BE2C (cell line): ENCODE data around the gene VSIG10L.
A peak's percentile ranks its signal among the peaks of the same experiment; 100 is the strongest.

Experiments used
- DNase-seq: peaks from one replicate; pipeline ENCODE4 v3.0.0-alpha.2; 2020
- H3K27me3 ChIP-seq: fragments of 250-450 bp; sonication (Bioruptor Pico); 2 replicates; pipeline ENCODE4 v1.5.1; 2020; ENCODE audit warnings: mild to moderate bottlenecking
- H3K36me3 ChIP-seq: fragments of 250-450 bp; sonication (Bioruptor Pico); 2 replicates; pipeline ENCODE4 v1.5.1; 2020; ENCODE audit warnings: mild to moderate bottlenecking
- H3K4me1 ChIP-seq: fragments of 250-450 bp; sonication (Bioruptor Pico); 2 replicates; pipeline ENCODE4 v1.5.1; 2020
- H3K4me3 ChIP-seq: 2 replicates; pipeline ENCODE4 v1.5.1; 2011; ENCODE audit warnings: low read depth, low read length
- H3K9me3 ChIP-seq: fragments of 250-450 bp; sonication (Bioruptor Pico); 2 replicates; pipeline ENCODE4 v1.5.1; 2020
- CTCF ChIP-seq: IDR thresholded peaks from 2 replicates; pipeline ENCODE4 v1.5.1; 2012; ENCODE audit warnings: mild to moderate bottlenecking, low read depth, low read length

VSIG10L gene

DNA sequence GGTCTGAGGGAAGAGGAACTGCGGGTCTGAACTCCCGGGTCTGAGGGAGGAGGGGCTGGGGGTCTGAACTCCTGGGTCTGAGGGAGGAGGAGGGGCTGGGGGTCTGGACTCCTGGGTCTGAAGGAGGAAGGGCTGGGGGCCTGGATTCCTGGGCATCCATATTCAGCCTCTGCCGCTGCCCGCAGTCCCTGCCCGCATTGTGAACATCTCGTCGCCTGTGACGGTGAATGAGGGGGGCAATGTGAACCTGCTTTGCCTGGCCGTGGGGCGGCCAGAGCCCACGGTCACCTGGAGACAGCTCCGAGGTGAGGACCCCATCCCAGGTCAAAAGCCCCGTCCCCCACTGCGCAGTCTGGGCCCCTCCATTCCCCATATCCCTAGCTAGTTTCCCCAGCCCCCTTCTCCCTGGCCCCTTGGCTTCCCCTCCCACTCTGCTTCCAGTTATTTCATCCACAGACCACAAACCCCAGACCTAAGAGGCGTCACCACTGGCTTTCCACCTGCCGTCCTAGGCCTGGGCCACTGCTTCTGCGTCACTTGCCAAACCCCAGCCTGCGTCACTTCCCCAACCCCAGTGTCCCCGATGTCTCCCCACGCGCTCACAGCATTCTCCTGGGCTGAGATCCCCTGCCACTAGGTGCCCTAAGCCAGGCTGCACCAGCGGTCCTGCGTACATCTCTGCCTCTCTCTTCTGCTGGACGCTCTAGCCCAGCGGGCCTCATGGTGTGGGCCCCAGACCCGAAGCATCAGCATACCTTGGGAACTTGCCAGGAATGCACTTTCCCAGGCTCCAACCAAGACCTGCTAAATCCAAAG, 16.6 kb downstream of the VSIG10L start:
- H3K27me3 ChIP-seq: no peaks in the 10 kb centered on the region
- H3K4me1 ChIP-seq: peaks cover 3% of the 10 kb centered on the region; the same call in 1 of the 2 replicates
- DNase-seq: no peak
- H3K9me3 ChIP-seq: no peaks in the 10 kb centered on the region; the same call in 1 of the 2 replicates
- no peak for TF ChIP-seq CTCF
- H3K4me3 ChIP-seq: no peak overlapping the region
- no peaks in the 10 kb centered on the region for H3K36me3 ChIP-seq

GRCh38 chr19:51324167-51324481, 17.8 kb downstream of the VSIG10L start:
- no peaks in the 10 kb centered on the region; the same call in 1 of the 2 replicates for H3K9me3 ChIP-seq
- no peak for DNase-seq
- H3K27me3 ChIP-seq: no peaks in the 10 kb centered on the region
- no peaks in the 10 kb centered on the region for H3K36me3 ChIP-seq
- TF ChIP-seq CTCF: no peak
- no peak overlapping the region for H3K4me3 ChIP-seq
- H3K4me1 ChIP-seq: peaks cover 3% of the 10 kb centered on the region; the same call in 1 of the 2 replicates

- no peak for TF ChIP-seq CTCF
- H3K4me1 ChIP-seq: peaks cover 3% of the 10 kb centered on the region; the same call in 1 of the 2 replicates
- no peaks in the 10 kb centered on the region for H3K36me3 ChIP-seq
- H3K27me3 ChIP-seq: no peaks in the 10 kb centered on the region
- H3K4me3 ChIP-seq: no peak overlapping the region
- DNase-seq: no peak
- H3K9me3 ChIP-seq: no peaks in the 10 kb centered on the region; the same call in 1 of the 2 replicates
These were observed 18.3 kb downstream of the VSIG10L start for GRCh38 chr19:51323481-51324166.

DNA sequence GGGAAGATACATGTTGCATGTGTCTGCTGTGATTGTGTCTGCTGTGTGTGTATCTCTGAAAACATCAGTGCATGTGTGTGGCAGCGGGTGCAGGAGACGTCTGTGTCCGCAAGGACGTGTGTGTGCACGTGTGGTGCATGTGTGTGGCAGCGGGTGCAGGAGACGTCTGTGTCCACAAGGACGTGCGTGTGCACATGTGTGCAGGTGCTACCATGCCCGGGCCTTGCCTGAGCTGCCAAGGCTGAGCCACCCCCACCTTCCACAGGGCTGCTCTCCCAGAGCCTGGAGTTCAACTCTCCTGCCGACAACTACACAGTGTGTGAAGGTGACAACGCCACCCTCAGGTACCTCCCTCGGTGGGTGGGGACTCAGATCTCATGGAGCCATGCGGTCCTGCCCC, 20.1 kb downstream of the VSIG10L start:
- Histone ChIP-seq H3K4me1 (peaks cover 3% of the 10 kb centered on the region; the same call in 1 of the 2 replicates), H3K4me3 (no peak overlapping the region), H3K36me3 (no peaks in the 10 kb centered on the region), H3K9me3 (no peaks in the 10 kb centered on the region; the same call in 1 of the 2 replicates), H3K27me3 (no peaks in the 10 kb centered on the region)
- no peak for DNase-seq
- no peak for TF ChIP-seq CTCF

- peak; percentile 81 for DNase-seq
- no peak for TF ChIP-seq CTCF
These were observed 21.7 kb downstream of the VSIG10L start for GRCh38 chr19:51320280-51320657.

More at GRCh38 chr19:51320280-51320657, 21.7 kb downstream of the VSIG10L start:
- no peaks in the 10 kb centered on the region for H3K36me3 ChIP-seq
- H3K4me3 ChIP-seq: no peak overlapping the region; the same call in 1 of the 2 replicates
- no peaks in the 10 kb centered on the region for H3K27me3 ChIP-seq
- no peaks in the 10 kb centered on the region for H3K9me3 ChIP-seq
- peaks cover 3% of the 10 kb centered on the region; the same call in 1 of the 2 replicates for H3K4me1 ChIP-seq
